HTERT RPE-1 (cell line): Measurements from ENCODE around the gene SLK.

Source experiments
- in situ Hi-C: fragments of 300-500 bp; cut with MboI; formaldehyde crosslinking; loops from 4 replicates; pipeline ENCODE4 v1.14.3; 2020; ENCODE audit warnings: low sequenced_read_pairs

SLK gene

GRCh38 chr10:104031631-104032030, 64.7 kb downstream of the SLK start:
- in situ Hi-C loops = no loop called here

- in situ Hi-C loops = no loop called here
Observed at GRCh38 chr10:104032144-104032775, 65.3 kb downstream of the SLK start.

- in situ Hi-C loops = no loop called here
Observed at GRCh38 chr10:104033401-104033930, 66.5 kb downstream of the SLK start.

GRCh38 chr10:104033966-104034365, 67.0 kb downstream of the SLK start:
- in situ Hi-C loops = no loop called here

- in situ Hi-C loops = no loop called here
Observed at GRCh38 chr10:104034401-104035193, 67.7 kb downstream of the SLK start.

- in situ Hi-C loops = no loop called here
Observed at GRCh38 chr10:104035194-104036068, 68.5 kb downstream of the SLK start.

GRCh38 chr10:104036069-104036384, 69.1 kb downstream of the SLK start:
- in situ Hi-C loops = no loop called here

GRCh38 chr10:104036518-104037260, 69.7 kb downstream of the SLK start:
- in situ Hi-C loops = no loop called here

GRCh38 chr10:104037261-104037951, 70.5 kb downstream of the SLK start:
- in situ Hi-C loops = no loop called here

GRCh38 chr10:104038537-104038936, 71.6 kb downstream of the SLK start:
- in situ Hi-C loops = no loop called here

GRCh38 chr10:104038958-104039752, 72.2 kb downstream of the SLK start:
- in situ Hi-C loops = no loop called here

- in situ Hi-C loops = no loop called here
Observed at GRCh38 chr10:104040382-104040781, 73.4 kb downstream of the SLK start.

GRCh38 chr10:104040862-104041789, 74.2 kb downstream of the SLK start:
- in situ Hi-C loops = no loop called here

GRCh38 chr10:104041891-104042535, 75.1 kb downstream of the SLK start:
- in situ Hi-C loops = no loop called here

GRCh38 chr10:104043185-104043830, 76.4 kb downstream of the SLK start:
- in situ Hi-C loops = no loop called here

GRCh38 chr10:104043854-104044253, 76.9 kb downstream of the SLK start:
- in situ Hi-C loops = no loop called here
